K562 (cell line): Measurements from ENCODE around the gene EMX2. TPM values are rescaled to one million over a fixed set of nuclear protein-coding genes. Genes with fewer than 3 reads are reported as not detected.

Experiments used
- ATAC-seq: fragments of 200-7000 bp; cut with Tn5 transposase; 3 replicates; pipeline ENCODE4 v1.9.1; 2020; ENCODE audit warnings: moderate library complexity
- BruUV-seq: library from RNA; stranded (reverse); fragments of 400-500 nt; replicated peaks from 2 replicates; lab custom pipeline; 2021; lab: Mats Ljungman, UMichigan
- CTCF ChIA-PET: fragments of 300-600 bp; formaldehyde crosslinking; extraction: SDS; loops from one replicate; lab custom pipeline; 2021; ENCODE audit warnings: low intra/inter-chr PET ratio; lab: Yijun Ruan, JAX
- POLR2A ChIA-PET: fragments of 300-600, 350-650 bp; sonication (Branson Sonifier 250); formaldehyde crosslinking; extraction: SDS; loops from one replicate; lab custom pipeline; 2021; ENCODE audit warnings: antibody characterized with exemption, inconsistent platforms; lab: Yijun Ruan, JAX
- DNase-seq, 4 experiments: peaks; one replicate each; pipeline versions ENCODE4 v3.0.0 to v3.0.0-alpha.2; 2011 to 2018; ENCODE audit warnings: low spot score in 3 of 4, mixed read lengths in 3 of 4; ENCODE audit errors: extremely low read depth in 1 of 4
- FAIRE-seq: peaks from 2 replicates; lab custom pipeline; 2011; peaks lifted over from hg19 to GRCh38; lab: Jason Lieb, UNC
- H2AFZ ChIP-seq: 2 replicates; pipeline ENCODE4 v1.6.0; 2011; ENCODE audit warnings: low read depth, low read length, control low read depth, inconsistent platforms
- H3K27ac ChIP-seq: fragments of 200-600 bp; 3 replicates; pipeline ENCODE4 v1.8.0; 2011; ENCODE audit warnings: low read depth, mild to moderate bottlenecking, control low read depth, inconsistent platforms, low read length, moderate library complexity, mixed read lengths; ENCODE audit errors: extremely low read depth
- H3K27me3 ChIP-seq, 2 experiments: fragments of 300-600 bp in 1 of 2; 2 replicates in 1 of 2; 3 replicates in 1 of 2; pipeline versions ENCODE4 v1.6.0 to v1.8.0; 2011; ENCODE audit warnings: inconsistent platforms in 2 of 2, low read length in 2 of 2, mild to moderate bottlenecking in 1 of 2, mixed read lengths in 1 of 2, moderate library complexity in 1 of 2; ENCODE audit not compliant: control insufficient read depth in 2 of 2, insufficient read depth in 2 of 2
- H3K36me3 ChIP-seq: fragments of 300-600 bp; 3 replicates; pipeline ENCODE4 v1.8.0; 2011; ENCODE audit warnings: mild to moderate bottlenecking, low read length, inconsistent platforms; ENCODE audit not compliant: control insufficient read depth, insufficient read depth
- H3K4me1 ChIP-seq, 2 experiments: fragments of 200-600 bp in 1 of 2; replicated peaks in 1 of 2; 2 replicates in 1 of 2; 3 replicates in 1 of 2; pipeline versions ENCODE4 v1.5.1 to v1.8.0; 2011; ENCODE audit warnings: inconsistent platforms in 2 of 2, low read length in 2 of 2, mild to moderate bottlenecking in 1 of 2, mixed read lengths in 1 of 2, moderate library complexity in 1 of 2; ENCODE audit not compliant: control insufficient read depth in 2 of 2, insufficient read depth in 2 of 2
- H3K4me2 ChIP-seq: 2 replicates; pipeline ENCODE4 v1.6.1; 2011; ENCODE audit warnings: low read length, control low read depth, inconsistent platforms, mixed read lengths; ENCODE audit not compliant: insufficient read depth
- H3K4me3 ChIP-seq: fragments of 200-600 bp; sonication (generic), shearing (Covaris generic); 2 replicates; pipeline ENCODE4 v1.5.1; 2016; ENCODE audit warnings: control low read depth, inconsistent platforms
- H3K79me2 ChIP-seq: fragments of 200-600 bp; 3 replicates; pipeline ENCODE4 v1.8.0; 2011; ENCODE audit warnings: low read length, inconsistent platforms; ENCODE audit not compliant: control insufficient read depth, insufficient read depth
- H3K9ac ChIP-seq, 2 experiments: 2 replicates each; pipeline versions ENCODE4 v1.6.0 to v1.6.1; 2011; ENCODE audit warnings: low read depth in 2 of 2, low read length in 2 of 2, control low read depth in 1 of 2, inconsistent platforms in 1 of 2, mild to moderate bottlenecking in 1 of 2, mixed read lengths in 1 of 2; ENCODE audit not compliant: insufficient read depth in 1 of 2
- H3K9me1 ChIP-seq: one replicate; pipeline ENCODE4 v1.6.0; 2011; ENCODE audit warnings: inconsistent platforms, mild to moderate bottlenecking, low read length, moderate library complexity; ENCODE audit not compliant: control insufficient read depth, insufficient read depth
- H3K9me3 ChIP-seq: replicated peaks from 2 replicates; pipeline ENCODE4 v1.5.1; 2011; ENCODE audit warnings: low read depth, low read length, inconsistent platforms; ENCODE audit not compliant: control insufficient read depth, insufficient read depth
- H4K20me1 ChIP-seq: replicated peaks from 2 replicates; pipeline ENCODE4 v1.6.1; 2011; ENCODE audit warnings: low read length, inconsistent platforms, mixed read lengths; ENCODE audit not compliant: control insufficient read depth, insufficient read depth
- CCAR2 ChIP-seq: fragments of 200-400 bp; formaldehyde crosslinking; IDR thresholded peaks from 2 replicates; pipeline ENCODE4 v1.6.1; 2017; ENCODE audit warnings: mild to moderate bottlenecking, low read depth, low read length
- CEBPZ ChIP-seq: fragments of 150-350 bp; IDR thresholded peaks from 2 replicates; pipeline ENCODE4 v1.6.1; 2014; ENCODE audit warnings: low read depth, mild to moderate bottlenecking, low read length, borderline replicate concordance
- IFI16 ChIP-seq: fragments of 250-450 bp; sonication (Bioruptor Pico); IDR thresholded peaks from 2 replicates; pipeline ENCODE4 v2.1.2; 2022; ENCODE audit warnings: mild to moderate bottlenecking, inconsistent platforms
- MAX ChIP-seq: sonication (generic); formaldehyde crosslinking; IDR thresholded peaks from 2 replicates; pipeline ENCODE4 v1.9.0; 2022; ENCODE audit warnings: mild to moderate bottlenecking, missing genetic modification reagents
- TCF7 ChIP-seq: sonication (generic); IDR thresholded peaks from 2 replicates; pipeline ENCODE4 v1.6.1; 2016; ENCODE audit warnings: antibody characterized with exemption, borderline replicate concordance
- ZNF695 ChIP-seq: fragments of 450-650 bp; formaldehyde crosslinking; IDR thresholded peaks from 2 replicates; pipeline ENCODE4 v1.4.0; 2020; ENCODE audit warnings: mild to moderate bottlenecking, moderate library complexity
- WGBS: fragments of 100-300 bp; shearing (Covaris generic); methylation state at CpG from one replicate; pipeline ENCODE4 v1.1.6; 2016; ENCODE audit warnings: low coverage, mixed read lengths; ENCODE audit not compliant: insufficient coverage; ENCODE audit errors: missing lambda C conversion rate; 5-methylcytosine and 5-hydroxymethylcytosine counted together
- in situ Hi-C: fragments of 300-500 bp; cut with MboI; formaldehyde crosslinking; loops from 4 replicates; pipeline ENCODE4 v1.15.0; 2018; ENCODE audit warnings: inconsistent platforms, mixed read lengths
- intact Hi-C: fragments of 100-400 bp; cut with micrococcal nuclease; formaldehyde crosslinking; loops from 2 replicates; pipeline ENCODE4 v1.14.2; 2022
- polyA plus RNA-seq, 8 experiments: library from polyadenylated mRNA; depleted of rRNA in 4 of 8; stranded (reverse) in 5 of 8; unstranded in 3 of 8; fragments of >200 nt; fragmentation: Nextera tagmentation in 2 of 8; fragmentation: Illumina TruSeq in 1 of 8; extraction: Ambion mirVana in 2 of 8; extraction: Trizol in 1 of 8; gene quantifications; 2 replicates each; pipeline versions ENCODE4 v1.2.1 to v1.2.3, GENCODE V29; 2011 to 2014; ENCODE audit warnings: inconsistent platforms in 1 of 8, missing spikeins in 1 of 8
- total RNA-seq, 7 experiments: library from RNA; depleted of rRNA in 6 of 7; stranded (reverse); fragments of >200 nt in 6 of 7; fragmentation: Illumina TruSeq in 2 of 7; extraction: Trizol in 2 of 7; gene quantifications; 2 replicates each; pipeline versions ENCODE4 v1.2.1 to v1.2.3, GENCODE V29; 2011 to 2021; ENCODE audit warnings: low replicate concordance in 1 of 7
- TF ChIP-seq, protein P1 (sequence below), 2 experiments: fragments of 450-650 bp; IDR thresholded peaks; 2 replicates each; pipeline ENCODE4 v1.6.1; 2018; ENCODE audit warnings: mild to moderate bottlenecking in 2 of 2, low read depth in 1 of 2; ENCODE audit not compliant: partially characterized antibody in 2 of 2
- TF ChIP-seq, protein P2 (sequence below), 2 experiments: fragments of 450-650 bp in 1 of 2; sonication (generic) in 1 of 2; formaldehyde crosslinking; conservative IDR thresholded peaks; 2 replicates each; pipeline versions ENCODE4 v1.4.0 to v1.8.1; 2020 to 2022; ENCODE audit warnings: mild to moderate bottlenecking in 1 of 2, missing genetic modification reagents in 1 of 2

The EMX2 gene
- total and polyA plus RNA-seq, 9 of the 15 experiments (the other 6 are each of a cell fraction or from before 2014, with no cell fraction given) = not detected

DNA sequence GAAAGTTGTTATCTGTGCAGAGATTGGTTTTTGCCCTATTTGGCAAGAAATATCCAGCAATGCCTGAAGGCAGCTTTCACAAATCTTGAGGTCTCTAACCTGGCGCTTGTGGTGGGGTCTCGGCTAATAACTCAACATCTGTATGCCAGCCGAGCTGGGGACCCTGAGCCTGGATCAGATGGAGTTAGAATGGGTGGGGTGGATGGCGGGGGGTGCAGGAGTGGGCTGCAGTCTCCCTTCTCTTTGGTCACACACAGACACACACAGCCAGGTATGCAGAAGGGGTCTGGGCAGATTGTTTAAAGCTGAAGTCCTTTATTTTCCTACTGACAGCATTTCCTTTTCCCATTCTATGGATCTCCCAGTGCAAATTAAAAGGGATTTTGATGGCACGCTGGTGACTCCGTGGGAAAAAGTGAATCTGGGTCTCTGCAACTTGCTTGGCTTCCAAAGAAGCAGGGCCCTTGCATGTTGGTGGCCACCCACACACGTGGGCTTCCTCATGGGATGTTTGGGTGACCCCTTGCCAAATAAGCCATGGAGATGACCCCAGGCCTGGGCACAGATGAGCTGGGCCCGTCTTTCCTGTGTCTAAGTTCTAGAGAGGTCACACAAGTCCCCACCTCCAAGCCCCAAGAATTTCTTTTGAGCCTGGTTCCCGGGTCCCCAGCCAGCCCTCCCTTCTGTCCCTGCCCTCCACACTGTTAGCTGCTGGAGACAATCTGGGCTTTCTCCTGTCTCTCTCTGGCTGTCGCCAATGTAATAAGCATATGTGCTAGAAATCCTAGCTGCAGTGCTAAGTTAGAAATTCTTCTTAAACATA, 39.9 kb upstream of the EMX2 start:
- DNase-seq (no peak), FAIRE-seq (no peak), ATAC-seq (no peak)
- in situ Hi-C loops = no loop called here
- intact Hi-C loops = no loop called here
- POLR2A ChIA-PET = interaction anchor here (0.6 to 0.8 kb wide), 2 partner anchors 284 to 811 kb away, joined by 3 read pairs; no protein-coding TSS in a partner anchor
- peaks cover 7 to 43% of the 10 kb centered on the region in 2 experiments for H3K27me3 ChIP-seq
- BruUV-seq = no TSS peak
- H3K9me3 ChIP-seq = no peaks in the 10 kb centered on the region
- H3K4me2 ChIP-seq = no peak overlapping the region
- no peaks in the 10 kb centered on the region for H3K79me2 ChIP-seq
- 2% methylated on average over 7 of the region's 10 CpGs for WGBS
- H2AFZ ChIP-seq = no peak overlapping the region
- H3K27ac ChIP-seq = no peak overlapping the region
- H3K4me3 ChIP-seq = no peak overlapping the region
- H3K9ac ChIP-seq = no peak overlapping the region
- no peaks in the 10 kb centered on the region for H4K20me1 ChIP-seq
- no peaks in the 10 kb centered on the region for H3K4me1 ChIP-seq
- H3K36me3 ChIP-seq = no peaks in the 10 kb centered on the region
- CTCF ChIA-PET = no interaction called here
- H3K9me1 ChIP-seq = no peaks in the 10 kb centered on the region
- no peak for TF ChIP-seq CEBPZ
- TF ChIP-seq, protein P1, sequence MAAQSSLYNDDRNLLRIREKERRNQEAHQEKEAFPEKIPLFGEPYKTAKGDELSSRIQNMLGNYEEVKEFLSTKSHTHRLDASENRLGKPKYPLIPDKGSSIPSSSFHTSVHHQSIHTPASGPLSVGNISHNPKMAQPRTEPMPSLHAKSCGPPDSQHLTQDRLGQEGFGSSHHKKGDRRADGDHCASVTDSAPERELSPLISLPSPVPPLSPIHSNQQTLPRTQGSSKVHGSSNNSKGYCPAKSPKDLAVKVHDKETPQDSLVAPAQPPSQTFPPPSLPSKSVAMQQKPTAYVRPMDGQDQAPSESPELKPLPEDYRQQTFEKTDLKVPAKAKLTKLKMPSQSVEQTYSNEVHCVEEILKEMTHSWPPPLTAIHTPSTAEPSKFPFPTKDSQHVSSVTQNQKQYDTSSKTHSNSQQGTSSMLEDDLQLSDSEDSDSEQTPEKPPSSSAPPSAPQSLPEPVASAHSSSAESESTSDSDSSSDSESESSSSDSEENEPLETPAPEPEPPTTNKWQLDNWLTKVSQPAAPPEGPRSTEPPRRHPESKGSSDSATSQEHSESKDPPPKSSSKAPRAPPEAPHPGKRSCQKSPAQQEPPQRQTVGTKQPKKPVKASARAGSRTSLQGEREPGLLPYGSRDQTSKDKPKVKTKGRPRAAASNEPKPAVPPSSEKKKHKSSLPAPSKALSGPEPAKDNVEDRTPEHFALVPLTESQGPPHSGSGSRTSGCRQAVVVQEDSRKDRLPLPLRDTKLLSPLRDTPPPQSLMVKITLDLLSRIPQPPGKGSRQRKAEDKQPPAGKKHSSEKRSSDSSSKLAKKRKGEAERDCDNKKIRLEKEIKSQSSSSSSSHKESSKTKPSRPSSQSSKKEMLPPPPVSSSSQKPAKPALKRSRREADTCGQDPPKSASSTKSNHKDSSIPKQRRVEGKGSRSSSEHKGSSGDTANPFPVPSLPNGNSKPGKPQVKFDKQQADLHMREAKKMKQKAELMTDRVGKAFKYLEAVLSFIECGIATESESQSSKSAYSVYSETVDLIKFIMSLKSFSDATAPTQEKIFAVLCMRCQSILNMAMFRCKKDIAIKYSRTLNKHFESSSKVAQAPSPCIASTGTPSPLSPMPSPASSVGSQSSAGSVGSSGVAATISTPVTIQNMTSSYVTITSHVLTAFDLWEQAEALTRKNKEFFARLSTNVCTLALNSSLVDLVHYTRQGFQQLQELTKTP (IDR thresholded peaks at IDR 0.05; ENCODE audit: low read depth in 1 of 2, partially characterized antibody in 2 of 2) = no peak
- TF ChIP-seq, protein P2, sequence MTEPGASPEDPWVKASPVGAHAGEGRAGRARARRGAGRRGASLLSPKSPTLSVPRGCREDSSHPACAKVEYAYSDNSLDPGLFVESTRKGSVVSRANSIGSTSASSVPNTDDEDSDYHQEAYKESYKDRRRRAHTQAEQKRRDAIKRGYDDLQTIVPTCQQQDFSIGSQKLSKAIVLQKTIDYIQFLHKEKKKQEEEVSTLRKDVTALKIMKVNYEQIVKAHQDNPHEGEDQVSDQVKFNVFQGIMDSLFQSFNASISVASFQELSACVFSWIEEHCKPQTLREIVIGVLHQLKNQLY (CRISPR knock-in tag; conservative IDR thresholded peaks at IDR 0.05) = no peak
- TF ChIP-seq IFI16 = no peak
- TF ChIP-seq TCF7 = no peak
- no peak for TF ChIP-seq MAX (CRISPR knock-in tag)
- no peak for TF ChIP-seq ZNF695
- TF ChIP-seq CCAR2 = no peak
